DMS 273 (cell line): Measurements from ENCODE around the gene SUCO.
"Not testable (repeated sequence)": the region's sequence is repeated elsewhere in the genome, so short reads cannot be mapped to it uniquely, and the experiment has no call there.

Experiments
- DNase-seq: peaks from one replicate; lab custom pipeline; 2025; ENCODE audit not compliant: unreplicated experiment; lab: John Stamatoyannopoulos, UW

Gene SUCO

GRCh38 chr1:172532700-172533512 is at the start of gene SUCO:
SUCO (plus strand) TSS chr1:172533150; CDS start chr1:172533436, 286 bp downstream.
- peak; percentile 100 for DNase-seq

- no peak for DNase-seq
These were observed 49.5 kb upstream of the SUCO start for GRCh38 chr1:172483448-172483847.

- DNase-seq: no peak
These were observed 48.7 kb upstream of the SUCO start for GRCh38 chr1:172484252-172484651.

- DNase-seq: no peak
These were observed 47.3 kb upstream of the SUCO start for GRCh38 chr1:172485626-172486025.

GRCh38 chr1:172486805-172487454 is 46.0 kb upstream of the SUCO start:
- DNase-seq: no peak

- no peak for DNase-seq
These were observed 45.4 kb upstream of the SUCO start for GRCh38 chr1:172487550-172487949.

- no peak for DNase-seq
These were observed 44.6 kb upstream of the SUCO start for GRCh38 chr1:172488393-172488792.

GRCh38 chr1:172489847-172490246 is 43.1 kb upstream of the SUCO start:
- DNase-seq: no peak

- DNase-seq: no peak
These were observed 40.5 kb upstream of the SUCO start for GRCh38 chr1:172492421-172492820.

GRCh38 chr1:172494166-172494565 is 38.8 kb upstream of the SUCO start:
- no peak for DNase-seq

GRCh38 chr1:172496127-172496526 is 36.8 kb upstream of the SUCO start:
- DNase-seq: not testable (repeated sequence)

- DNase-seq: no peak
These were observed 36.3 kb upstream of the SUCO start for GRCh38 chr1:172496678-172497077.

- DNase-seq: peak; percentile 9
These were observed 35.7 kb upstream of the SUCO start for GRCh38 chr1:172497230-172497629.

- no peak for DNase-seq
These were observed 34.1 kb upstream of the SUCO start for GRCh38 chr1:172498857-172499256.

- no peak for DNase-seq
These were observed 33.3 kb upstream of the SUCO start for GRCh38 chr1:172499636-172500141.

GRCh38 chr1:172500207-172500606 is 32.7 kb upstream of the SUCO start:
- no peak for DNase-seq

- no peak for DNase-seq
These were observed 25.2 kb upstream of the SUCO start for GRCh38 chr1:172507741-172508140.

- DNase-seq: no peak
These were observed 22.5 kb upstream of the SUCO start for GRCh38 chr1:172510479-172510878.

GRCh38 chr1:172512591-172512990 is 20.4 kb upstream of the SUCO start:
- no peak for DNase-seq

GRCh38 chr1:172513479-172513878 is 19.5 kb upstream of the SUCO start:
- DNase-seq: no peak

- no peak for DNase-seq
These were observed 18.8 kb upstream of the SUCO start for GRCh38 chr1:172514108-172514507.

- DNase-seq: no peak
These were observed 17.5 kb upstream of the SUCO start for GRCh38 chr1:172515436-172515835.
